ENCODE data around the gene ACD. TPM values are rescaled to one million over a fixed set of nuclear protein-coding genes. Genes with fewer than 3 reads are reported as not detected.

ACD gene
- total and polyA plus RNA-seq, 4 donors: 13.2 to 19.7 (median 15.9) TPM

GRCh38 chr16:67647111-67647651 lies 12.9 kb downstream of the ACD start:
- no peak overlapping the region for H3K4me3 ChIP-seq
- no peaks in the 10 kb centered on the region for H3K36me3 ChIP-seq (ENCODE audit: control insufficient read depth in 4 of 4, insufficient read depth in 4 of 4, low read length in 4 of 4)
- no peaks in the 10 kb centered on the region for H3K9me3 ChIP-seq (ENCODE audit: control insufficient read depth in 4 of 4, insufficient read depth in 3 of 4, low read length in 3 of 4)
- peaks cover 0 to 4% (median 0%) of the 10 kb centered on the region in 5 donors for H3K4me1 ChIP-seq (ENCODE audit: control insufficient read depth in 5 of 5, insufficient read depth in 5 of 5, low read length in 5 of 5)
- no peak for TF ChIP-seq CTCF (IDR thresholded peaks at IDR 0.05; ENCODE audit: control extremely low read depth, extremely low read depth)
- WGBS, 2 donors: 84 to 91% methylated on average over 15 of the region's 15 CpGs
- no peak for DNase-seq
- peaks cover 0 to 53% (median 51%) of the 10 kb centered on the region in 3 donors for H3K27me3 ChIP-seq (ENCODE audit: control insufficient read depth in 3 of 3, insufficient read depth in 3 of 3, low read length in 2 of 3)
- H3K9ac ChIP-seq (ENCODE audit: insufficient read depth in 1 of 2, low read length in 2 of 2): no peak overlapping the region
- no peak for ATAC-seq (ENCODE audit: insufficient read depth, low FRiP score)
- no peak overlapping the region for H3K27ac ChIP-seq (ENCODE audit: low read depth in 1 of 2, low read length in 1 of 2)

GRCh38 chr16:67645397-67646121 lies 14.5 kb downstream of the ACD start:
- no peak for TF ChIP-seq CTCF (IDR thresholded peaks at IDR 0.05; ENCODE audit: control extremely low read depth, extremely low read depth)

GRCh38 chr16:67644038-67644437 lies 16.0 kb downstream of the ACD start:
- DNase-seq: no peak
- Histone ChIP-seq H3K4me1 (ENCODE audit: control insufficient read depth in 5 of 5, insufficient read depth in 5 of 5, low read length in 5 of 5) (peaks cover 0 to 9% (median 2%) of the 10 kb centered on the region in 5 donors), H3K9me3 (ENCODE audit: control insufficient read depth in 4 of 4, insufficient read depth in 3 of 4, low read length in 3 of 4) (no peaks in the 10 kb centered on the region), H3K27ac (ENCODE audit: low read depth in 1 of 2, low read length in 1 of 2) (no peak overlapping the region), H3K9ac (ENCODE audit: insufficient read depth in 1 of 2, low read length in 2 of 2) (no peak overlapping the region), H3K4me3 (no peak overlapping the region), H3K27me3 (ENCODE audit: control insufficient read depth in 3 of 3, insufficient read depth in 3 of 3, low read length in 2 of 3) (peaks cover 0 to 23% (median 20%) of the 10 kb centered on the region in 3 donors), H3K36me3 (ENCODE audit: control insufficient read depth in 4 of 4, insufficient read depth in 4 of 4, low read length in 4 of 4) (peaks cover 1 to 5% (median 2%) of the 10 kb centered on the region in 4 donors)
- no peak for TF ChIP-seq CTCF (IDR thresholded peaks at IDR 0.05; ENCODE audit: control extremely low read depth, extremely low read depth)
- ATAC-seq (ENCODE audit: insufficient read depth, low FRiP score): no peak
- WGBS, 2 donors: 93 to 97% methylated on average over 9 of the region's 9 CpGs

More at GRCh38 chr16:67645397-67646121, 14.5 kb downstream of the ACD start:
- Histone ChIP-seq H3K4me3 (no peak overlapping the region), H3K9me3 (ENCODE audit: control insufficient read depth in 4 of 4, insufficient read depth in 3 of 4, low read length in 3 of 4) (no peaks in the 10 kb centered on the region), H3K27ac (ENCODE audit: low read depth in 1 of 2, low read length in 1 of 2) (peak overlapping the region in 1 of 2 donors; percentile 13), H3K4me1 (ENCODE audit: control insufficient read depth in 5 of 5, insufficient read depth in 5 of 5, low read length in 5 of 5) (peaks cover 0 to 9% (median 2%) of the 10 kb centered on the region in 5 donors), H3K9ac (ENCODE audit: insufficient read depth in 1 of 2, low read length in 2 of 2) (no peak overlapping the region), H3K27me3 (ENCODE audit: control insufficient read depth in 3 of 3, insufficient read depth in 3 of 3, low read length in 2 of 3) (peaks cover 0 to 37% (median 35%) of the 10 kb centered on the region in 3 donors), H3K36me3 (ENCODE audit: control insufficient read depth in 4 of 4, insufficient read depth in 4 of 4, low read length in 4 of 4) (no peaks in the 10 kb centered on the region)
- whole genome bisulfite sequencing, 2 donors: 73 to 77% methylated on average over 13 to 15 of the region's 15 CpGs
- DNase-seq (no peak), ATAC-seq (ENCODE audit: insufficient read depth, low FRiP score) (no peak)
